GM19467 (cell line): ENCODE measurements around the gene MZB1.
"Not testable (repeated sequence)": the region's sequence is repeated elsewhere in the genome, so short reads cannot be mapped to it uniquely, and the experiment has no call there.

Experiments used
- ATAC-seq: cut with Tn5 transposase; IDR thresholded peaks from one replicate; pipeline ENCODE4 v1.9.1; 2021; ENCODE audit warnings: mild to moderate bottlenecking, moderate library complexity; ENCODE audit not compliant: unreplicated experiment

Gene MZB1

DNA sequence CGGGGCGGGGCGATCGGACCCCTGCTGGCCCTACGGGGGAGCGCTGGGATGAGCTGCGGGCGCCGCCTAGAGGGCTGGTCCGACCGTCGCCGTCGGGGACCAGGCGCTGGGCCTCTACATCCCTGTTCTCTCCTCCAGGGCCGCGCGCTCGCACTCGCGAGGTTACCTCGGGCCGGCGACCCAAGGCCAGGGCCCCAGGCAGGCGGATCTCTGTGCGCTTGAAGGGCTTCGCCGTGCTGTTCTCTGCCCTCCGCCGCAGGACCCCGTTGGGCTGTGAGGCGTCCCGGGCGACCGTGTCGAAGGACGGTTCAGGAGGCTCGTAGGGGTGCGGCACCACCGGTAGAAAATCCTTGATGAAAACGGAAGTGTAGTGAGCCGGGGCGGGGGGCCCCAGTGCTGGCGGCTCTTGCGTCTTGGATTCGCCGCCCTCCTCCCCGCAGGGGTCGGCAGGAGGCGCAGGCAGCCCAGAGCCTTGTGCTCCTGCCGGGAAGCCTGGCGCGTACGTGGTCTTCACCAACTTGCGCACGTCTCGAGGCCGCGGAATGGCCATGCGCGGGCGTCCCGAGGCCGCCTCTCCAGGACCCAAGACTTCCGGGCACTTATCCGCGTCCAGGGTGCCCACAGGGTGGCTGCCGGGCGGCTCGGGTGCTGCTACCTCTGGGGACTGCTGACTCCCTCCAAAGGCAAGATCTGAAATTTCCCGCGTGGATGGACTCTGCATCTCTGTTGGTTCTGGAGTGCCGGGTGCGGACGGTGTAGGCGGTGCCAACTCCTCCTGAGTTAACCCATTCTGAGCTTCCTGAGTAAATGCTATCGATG lies 3.2 kb upstream of the MZB1 start:
- peak; percentile 48 for ATAC-seq

DNA sequence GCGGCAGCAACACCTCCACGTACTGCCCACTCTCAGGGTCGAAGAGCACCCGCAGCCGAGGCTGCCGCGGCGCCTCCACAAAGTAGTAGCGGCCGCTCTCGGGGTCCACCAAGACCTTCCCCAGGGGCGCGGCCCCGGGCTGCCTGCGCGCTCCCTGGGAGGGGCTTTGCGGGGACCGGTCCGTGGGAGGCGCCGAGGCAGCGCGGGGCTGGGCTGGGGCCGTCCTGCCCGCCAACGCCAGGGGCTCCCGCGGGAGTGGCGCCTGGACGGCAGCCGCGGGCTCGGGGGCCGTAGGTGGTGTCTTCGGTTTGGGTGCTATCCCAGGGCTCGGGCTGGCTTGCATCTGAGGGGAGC lies 2.6 kb upstream of the MZB1 start:
- ATAC-seq = no peak

DNA sequence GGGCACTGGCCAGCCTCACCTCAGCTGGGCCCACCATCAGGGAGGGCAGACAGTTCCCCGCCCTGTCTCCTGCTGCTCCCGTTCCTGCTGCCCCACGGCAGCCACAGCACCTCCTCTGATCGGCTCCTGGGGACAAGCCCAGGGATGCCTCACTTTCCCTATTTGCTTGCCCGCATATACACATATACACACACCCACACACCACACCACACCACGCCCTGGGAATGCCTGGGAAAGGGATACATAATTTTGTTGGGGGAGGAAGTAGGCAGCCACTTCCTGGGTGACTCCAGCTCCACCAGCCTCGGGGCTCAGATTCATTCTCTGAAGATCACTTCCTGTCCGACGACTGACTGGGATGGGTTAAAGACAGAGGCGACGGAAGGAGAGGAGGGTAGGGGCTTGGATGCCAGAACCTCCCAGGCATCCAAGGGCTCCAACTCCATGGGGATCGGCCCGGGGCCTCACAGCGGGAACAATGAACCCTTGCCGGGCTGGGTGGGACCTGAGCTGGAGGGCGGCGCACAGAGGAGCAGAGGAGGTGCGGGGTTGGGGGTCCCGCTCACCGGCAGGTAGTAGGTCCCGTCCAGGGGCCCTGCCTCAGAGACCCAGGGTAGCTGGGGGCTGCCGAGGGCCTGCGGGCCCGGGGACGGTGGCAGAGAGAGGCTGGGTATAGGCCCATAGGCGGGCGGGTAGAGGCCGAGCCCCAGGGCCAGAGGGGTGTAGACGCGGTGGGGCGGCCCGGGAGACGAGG lies 2.0 kb upstream of the MZB1 start:
- ATAC-seq = no peak

DNA sequence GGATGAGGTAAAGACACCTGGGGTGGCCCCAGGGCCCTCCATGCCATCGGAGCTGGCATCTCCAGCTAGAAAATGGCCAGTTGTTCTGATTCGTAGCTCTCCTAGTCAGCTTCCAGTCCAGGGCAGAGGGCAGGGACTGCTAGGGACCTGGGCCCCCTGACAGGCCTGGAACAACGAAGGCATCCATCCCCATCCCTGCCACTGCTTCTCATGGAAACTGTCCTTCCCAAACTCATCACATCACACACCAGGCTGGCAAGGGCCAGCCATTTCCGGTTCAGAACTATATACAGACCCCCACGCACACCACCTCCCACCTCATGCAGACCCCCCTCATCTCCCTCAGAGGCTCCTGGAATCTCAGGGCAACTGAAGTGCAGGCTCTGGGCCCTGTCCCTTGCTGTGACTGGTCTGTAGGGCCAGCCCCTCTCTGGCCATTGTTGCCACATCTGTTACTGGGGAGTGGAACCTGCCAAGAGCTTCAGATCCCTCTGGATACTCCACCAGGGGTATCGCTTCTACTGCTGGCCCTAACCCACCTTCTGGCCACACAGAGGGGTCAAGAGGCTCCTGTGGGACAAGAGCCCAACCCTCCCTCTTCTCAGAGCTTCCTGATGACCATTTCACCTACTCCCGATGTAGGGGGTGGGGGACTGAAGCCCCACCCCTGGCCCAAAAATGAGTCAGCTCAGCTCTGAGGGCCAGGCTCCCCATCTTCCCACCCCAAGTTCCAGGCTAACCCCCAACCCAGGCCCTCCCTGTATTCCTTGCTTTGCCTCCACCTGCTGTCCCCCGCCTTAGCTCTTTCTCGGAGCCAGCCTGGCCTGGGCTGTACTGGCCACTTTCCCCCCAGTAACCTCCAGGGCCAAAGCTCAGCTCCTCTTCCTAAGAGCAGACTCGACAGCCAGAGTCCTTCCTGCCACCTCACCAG lies 1.2 kb upstream of the MZB1 start:
- ATAC-seq = no peak

DNA sequence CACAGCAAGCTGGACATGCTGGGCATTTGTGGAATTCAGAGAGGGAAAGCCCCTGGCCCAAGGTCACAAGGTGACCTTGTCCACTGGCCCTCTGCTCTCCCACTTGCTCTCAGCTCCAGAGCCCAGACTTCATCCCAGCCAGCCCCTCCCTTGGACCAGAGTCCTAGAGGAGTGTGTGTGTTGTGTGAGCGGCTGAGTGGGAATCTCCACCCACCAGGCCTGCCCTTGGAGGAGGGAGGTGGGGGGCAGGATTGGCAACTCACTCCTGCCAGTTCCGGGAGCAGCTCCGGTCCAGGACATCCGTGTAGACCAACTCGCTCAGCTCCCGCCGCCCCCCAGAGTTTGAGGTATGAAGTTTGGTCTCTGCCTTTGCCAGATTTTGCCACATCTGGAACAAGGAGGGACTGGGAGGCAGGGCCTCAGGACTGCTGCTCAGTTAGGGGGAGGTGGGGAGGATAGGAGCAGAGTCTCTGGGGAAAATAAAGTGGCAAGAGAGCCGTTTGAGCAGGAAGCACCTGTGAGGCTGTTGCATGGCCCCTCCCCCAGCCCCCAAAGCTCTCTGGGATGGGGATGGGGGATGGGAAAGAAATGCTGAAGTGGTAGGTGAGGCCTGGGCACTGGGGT lies 1.4 kb downstream of the MZB1 start:
- ATAC-seq = no peak

DNA sequence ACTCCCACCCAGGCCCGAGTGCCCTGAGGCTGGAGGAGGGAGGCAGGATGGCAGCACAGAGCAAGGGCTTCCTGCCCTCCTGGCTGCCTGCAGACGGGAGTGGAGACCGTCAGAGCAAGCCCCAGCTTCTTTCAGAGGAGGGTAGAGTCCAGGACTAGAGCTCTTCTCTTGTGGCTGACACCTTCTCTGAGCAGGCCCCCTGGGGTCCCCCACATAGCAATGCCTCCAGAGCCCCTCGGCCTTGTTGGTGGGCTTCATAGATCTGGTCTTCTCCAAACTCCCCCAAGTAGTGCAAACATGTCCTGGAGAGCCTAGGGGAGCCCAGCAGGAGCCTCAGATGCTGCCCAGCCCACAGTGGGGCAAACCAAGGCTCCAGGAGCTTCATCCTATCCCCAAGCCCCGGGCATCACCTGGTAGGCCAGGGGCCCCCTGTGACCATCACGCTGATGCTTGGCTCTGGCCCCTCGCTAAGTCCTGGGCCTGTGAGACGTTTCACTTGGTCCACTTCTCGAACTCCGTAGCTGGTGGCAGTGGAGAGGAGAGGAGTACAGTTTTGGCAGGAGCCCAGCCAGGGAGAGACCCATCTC lies 2.0 kb downstream of the MZB1 start:
- ATAC-seq = no peak

DNA sequence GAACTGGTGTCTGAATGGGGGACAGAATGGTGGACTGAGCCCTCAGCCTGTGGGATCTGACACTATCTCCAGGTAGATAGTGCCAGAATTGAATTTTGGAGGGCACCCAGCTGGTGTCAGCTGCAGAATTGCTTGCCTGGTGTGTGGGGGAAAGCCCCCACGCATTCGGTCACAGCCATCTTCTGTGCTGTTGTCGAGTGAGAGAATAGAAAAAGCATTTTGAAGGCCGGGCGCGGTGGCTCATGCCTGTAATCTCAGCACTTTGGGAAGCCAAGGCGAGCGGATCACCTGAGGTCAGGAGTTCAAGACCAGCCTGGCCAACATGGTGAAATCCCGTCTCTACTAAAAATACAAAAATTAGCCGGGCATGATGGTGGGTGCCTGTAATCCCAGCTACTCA lies 2.8 kb downstream of the MZB1 start:
- not testable (repeated sequence) for ATAC-seq

DNA sequence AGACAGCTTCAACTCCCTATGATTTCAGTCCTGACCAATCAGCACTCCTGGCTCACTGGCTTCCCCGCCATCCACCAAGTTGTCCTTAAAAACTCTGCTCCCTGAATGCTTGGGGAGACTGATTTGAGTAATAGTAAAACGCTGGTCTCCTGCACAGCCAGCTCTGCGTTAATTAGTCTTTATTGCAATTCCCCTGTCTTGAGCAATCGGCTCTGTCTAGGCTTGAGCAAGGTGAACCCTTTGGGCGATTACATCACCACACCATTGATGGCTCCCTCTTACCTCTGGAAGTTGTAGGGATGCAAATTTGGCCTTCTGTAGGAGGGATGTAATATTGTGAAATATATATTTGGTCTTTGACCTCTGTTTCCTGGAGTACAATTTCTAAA lies 3.7 kb downstream of the MZB1 start:
- no peak for ATAC-seq

DNA sequence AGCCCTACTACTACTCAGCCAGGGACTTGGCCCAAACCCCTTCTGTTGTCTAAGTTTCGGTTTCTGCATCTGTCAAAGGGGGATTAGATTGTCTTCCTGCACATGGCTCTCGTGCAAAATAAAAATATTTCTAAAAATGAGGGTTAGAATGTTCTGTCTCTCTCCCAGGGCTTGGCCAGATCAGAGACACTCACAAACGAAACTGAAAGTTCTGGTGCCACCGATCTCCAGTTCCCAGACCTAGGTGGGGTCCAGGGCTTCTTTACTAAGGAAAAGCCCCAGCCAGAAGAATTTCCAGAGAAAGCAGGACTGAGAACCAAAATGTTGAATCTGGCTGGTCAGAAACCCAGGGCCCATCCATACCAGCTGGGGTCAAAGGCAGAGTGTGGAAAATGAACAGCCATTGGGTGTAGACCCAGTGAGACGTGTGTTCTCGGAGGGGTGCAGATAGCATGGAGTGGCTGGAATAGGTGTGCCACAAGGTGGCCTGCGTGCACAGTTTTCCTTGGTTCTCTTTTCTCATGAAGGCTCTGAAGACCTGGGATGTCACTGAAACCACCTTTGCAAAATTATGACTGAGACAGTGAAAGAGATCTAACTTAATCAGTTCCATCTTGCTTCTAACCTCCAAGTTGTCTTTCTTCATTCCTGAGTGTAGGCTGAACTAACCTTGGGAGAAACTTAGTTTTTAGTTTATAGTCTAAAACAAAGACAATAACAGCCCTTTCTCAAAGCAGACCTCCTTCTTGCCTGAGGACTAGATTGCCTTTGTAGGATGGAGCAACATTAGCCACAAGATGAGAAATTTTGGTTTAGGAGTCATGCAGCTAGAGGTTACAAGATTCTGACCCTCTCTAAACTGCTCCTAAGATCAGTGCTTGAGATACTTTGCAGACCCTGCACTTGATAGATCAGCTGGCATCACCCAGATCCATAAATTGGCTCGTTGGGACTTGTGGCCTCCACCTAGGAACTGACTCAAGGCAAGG lies 4.4 kb downstream of the MZB1 start:
- no peak for ATAC-seq

DNA sequence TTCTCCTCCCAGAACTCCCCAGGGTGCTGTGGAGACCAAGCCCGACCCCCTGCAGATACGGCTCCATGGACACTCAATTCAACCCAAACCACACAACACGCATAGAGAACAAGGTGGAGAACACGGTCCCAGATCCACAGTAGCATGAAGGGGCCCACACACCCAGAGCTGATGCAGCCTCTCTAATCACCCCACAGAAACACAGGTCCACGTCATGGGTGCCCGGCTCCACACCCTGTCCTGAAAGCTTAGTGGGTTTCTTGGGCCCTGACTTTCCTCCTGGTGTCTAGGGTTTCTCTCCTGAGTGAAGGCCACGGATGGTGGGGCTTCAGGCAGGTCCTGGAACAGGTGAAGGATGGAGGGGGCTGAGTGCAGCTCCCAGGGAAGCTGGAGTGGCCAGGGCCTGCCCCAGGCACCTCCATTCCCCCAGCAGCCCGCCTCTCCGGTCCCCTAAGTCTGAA lies 5.1 kb downstream of the MZB1 start:
- no peak for ATAC-seq

DNA sequence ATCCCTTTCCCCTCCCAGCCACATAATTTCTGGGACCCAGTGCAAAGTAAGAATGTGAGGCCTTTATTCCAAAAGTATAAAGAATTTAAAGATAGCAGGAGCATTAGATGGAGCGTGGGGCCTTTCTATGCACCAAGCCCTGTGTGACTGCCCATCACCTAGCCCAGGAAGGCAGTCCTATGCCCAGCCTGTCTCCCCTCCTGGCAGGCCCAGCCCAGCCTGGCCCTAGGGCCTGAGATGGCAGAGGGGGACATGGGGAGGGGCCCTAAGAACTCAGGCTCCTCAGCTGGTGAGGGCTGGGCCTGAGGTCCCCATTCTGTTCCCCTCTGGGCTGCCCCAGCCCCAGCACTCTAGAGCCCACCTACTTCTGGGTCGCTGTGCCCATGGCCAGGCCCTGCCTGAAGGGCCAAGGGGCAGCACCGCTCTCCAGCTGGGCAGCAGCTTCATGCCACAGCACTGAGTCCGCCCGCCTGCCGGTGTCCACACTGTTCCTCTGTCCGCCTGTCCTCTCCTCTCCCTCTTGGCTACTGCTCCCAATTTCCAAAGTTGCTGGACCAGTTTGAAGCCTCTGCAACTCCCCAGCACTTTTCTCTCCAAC lies 5.6 kb downstream of the MZB1 start:
- ATAC-seq = no peak

DNA sequence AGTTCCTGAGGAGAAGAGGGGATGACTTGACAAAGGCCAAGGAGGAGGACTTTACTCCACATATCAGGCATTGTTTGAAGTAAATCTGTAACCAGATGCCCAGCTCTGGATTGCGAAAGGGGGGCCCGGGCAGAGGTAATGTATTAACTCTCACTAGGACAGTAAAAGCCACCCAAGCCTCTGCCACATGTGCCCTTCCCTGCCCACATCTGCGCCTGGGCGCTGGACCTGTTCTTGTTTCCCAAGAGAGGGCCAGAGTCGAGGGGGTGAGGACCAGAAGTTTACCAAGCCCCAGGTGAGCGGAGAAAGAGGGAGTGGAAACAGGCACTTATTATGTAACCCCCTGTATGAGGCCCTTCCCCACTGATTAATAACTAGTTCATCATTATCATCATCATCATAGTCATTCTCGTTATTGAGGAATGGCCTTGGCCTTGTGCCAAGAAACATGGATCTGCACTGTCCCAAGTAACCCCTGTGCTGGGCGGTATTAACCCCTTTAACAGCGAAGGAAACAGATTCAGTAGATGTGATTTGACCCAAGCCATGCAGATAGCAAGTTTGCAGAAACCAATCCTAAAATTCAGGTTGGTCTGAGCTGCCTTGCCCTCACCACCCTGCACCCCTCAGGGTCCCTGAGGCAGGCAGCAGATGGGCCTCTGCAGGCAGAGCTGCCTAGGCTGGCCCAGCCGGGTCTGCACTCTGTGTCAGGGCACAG lies 6.3 kb downstream of the MZB1 start, which contains the start of gene SLC23A1:
TSS of gene SLC23A1 (minus strand) at position 23 of the 718 bp plus-strand sequence. CDS start 44 bp downstream, outside the sequence.
- ATAC-seq = no peak

DNA sequence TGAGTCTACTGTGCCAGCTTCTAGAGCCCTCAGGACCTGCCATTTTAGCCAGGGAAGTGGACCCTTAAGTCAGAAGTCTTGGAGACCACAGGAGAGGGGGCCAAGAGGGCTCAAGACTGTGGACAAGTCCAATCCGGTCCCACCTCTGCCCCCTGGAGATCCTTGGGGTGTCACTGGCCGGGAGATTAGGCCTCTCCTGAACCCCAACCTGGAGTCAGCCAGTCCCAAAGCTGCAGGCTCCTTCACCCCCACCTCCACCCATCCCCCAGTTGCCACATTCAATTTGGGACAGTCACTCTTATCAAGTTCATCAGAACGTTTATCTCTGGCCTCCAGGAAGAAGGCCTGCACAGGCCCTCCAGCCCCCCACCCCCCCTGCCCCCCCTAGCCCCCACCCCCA lies 6.9 kb downstream of the MZB1 start:
- ATAC-seq = no peak

DNA sequence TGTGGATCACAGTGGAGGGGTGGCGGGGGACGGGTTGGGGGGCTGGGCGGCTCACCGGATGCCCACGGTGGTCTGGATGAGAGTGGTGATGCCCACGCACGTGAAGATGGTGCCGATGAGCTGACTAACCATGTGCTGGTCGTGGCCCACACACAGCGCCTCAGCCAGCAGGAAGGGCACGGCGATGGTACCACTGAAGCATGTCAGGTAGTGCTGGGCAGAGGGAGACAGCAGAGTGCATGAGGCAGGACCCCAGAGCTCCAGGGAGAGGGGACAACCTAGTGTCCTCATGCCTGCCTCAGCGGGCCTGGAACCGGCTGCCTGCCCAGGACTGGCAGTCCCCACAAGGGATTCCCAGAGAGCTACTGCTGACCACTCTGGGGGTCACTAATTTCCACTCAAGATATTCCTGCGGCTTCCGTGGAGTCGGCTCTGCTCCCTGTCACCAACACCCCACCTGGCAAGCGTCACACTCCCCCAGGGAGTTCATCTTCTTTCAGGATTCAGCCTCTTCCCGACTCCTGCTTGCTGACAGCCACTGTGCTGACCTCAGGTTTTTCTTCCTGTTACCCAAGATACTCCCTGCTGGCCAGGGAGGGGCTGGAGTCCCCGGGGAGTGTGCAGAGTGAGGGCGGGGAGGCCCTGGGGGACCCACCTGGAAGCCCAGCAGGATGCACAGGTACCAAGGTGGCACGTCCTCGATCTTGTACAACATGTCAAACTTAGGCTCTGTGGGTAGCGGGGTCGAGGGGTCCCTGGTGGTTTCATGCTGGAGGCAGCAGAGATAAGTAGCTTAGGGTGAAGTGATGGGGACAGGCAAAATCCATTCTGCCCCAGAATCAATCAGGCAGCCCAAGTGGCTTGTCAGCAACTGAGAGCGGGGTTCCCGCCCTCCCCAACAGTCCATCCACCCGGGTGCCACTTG lies 7.6 kb downstream of the MZB1 start:
- no peak for ATAC-seq

DNA sequence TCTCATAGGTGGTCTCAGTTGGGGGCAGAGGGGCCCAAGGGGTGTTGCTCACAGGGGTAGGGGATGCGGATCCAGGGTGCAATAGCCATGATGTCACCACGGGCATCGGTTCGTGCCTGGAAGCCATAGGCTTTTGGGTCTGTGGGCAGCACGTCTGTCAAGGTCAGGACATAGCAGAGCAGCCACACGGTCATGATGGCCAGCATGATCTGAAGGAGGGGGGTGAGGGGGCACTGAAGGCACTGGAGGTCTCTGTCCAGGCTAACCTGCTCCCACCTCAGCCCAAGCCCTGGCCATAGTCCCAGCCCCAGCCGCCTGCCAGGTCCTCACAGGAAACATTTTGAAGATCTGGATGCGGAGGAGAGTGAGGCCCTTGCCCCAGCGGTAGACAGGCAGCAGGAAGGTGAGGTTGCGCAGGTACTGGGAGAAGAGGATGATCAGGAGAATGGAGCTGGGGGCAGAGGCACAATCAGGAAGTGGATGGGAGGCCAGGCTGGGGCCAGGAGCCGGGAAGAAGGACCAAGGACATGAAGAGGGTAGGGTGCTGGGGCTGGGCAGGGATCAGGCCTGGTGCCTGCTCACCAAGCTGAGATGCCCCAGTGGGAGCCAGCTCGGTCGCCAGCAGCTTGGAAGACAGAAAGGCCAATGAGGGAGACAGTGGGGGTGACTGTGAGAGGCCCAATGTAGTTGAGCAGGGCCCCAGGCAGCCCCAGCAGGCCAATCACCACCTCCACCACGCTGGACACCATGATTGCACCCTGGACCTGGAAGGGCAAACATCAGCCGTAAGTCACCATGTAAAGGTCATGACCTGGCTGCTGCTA lies 9.9 kb downstream of the MZB1 start:
- ATAC-seq = no peak

DNA sequence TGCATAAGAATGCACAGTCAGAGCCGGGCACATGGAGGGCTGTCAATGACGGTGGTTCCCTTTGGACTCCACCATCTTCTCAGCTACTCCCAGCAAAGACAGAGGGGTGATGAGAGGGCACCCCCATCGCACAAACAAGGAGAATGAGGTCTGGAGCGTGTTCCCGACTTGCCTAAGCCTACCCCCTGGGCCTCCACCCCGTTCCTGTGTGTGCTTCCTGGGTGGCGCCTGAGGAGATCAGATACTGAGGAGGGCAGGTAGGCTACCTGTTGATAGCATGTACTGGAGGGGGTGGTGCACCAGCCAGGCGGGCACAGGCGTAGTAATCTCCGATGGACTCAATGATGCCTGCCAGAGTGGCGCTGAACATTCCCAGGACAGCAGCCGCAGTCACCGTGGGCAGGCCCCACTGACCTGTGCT lies 10.8 kb downstream of the MZB1 start:
- ATAC-seq = no peak
